GM19023 (cell line): ENCODE results near the gene IL27RA.
"Not testable (repeated sequence)": the region's sequence is repeated elsewhere in the genome, so short reads cannot be mapped to it uniquely, and the experiment has no call there.

ENCODE experiments used
- ATAC-seq: cut with Tn5 transposase; IDR thresholded peaks from one replicate; pipeline ENCODE4 v1.9.1; 2021; ENCODE audit warnings: mild to moderate bottlenecking, moderate library complexity; ENCODE audit not compliant: unreplicated experiment

IL27RA gene

GRCh38 chr19:14027856-14028450 lies 3.6 kb upstream of the IL27RA start, which contains the start of gene RLN3:
TSS of gene RLN3 (plus strand) at chr19:14028148. CDS start at chr19:14028205, 57 bp downstream.
- no peak for ATAC-seq

GRCh38 chr19:14028901-14029300 lies 2.7 kb upstream of the IL27RA start:
- no peak for ATAC-seq

- no peak for ATAC-seq
These were observed 404 bp upstream of the IL27RA start for GRCh38 chr19:14030997-14031718.

- no peak for ATAC-seq
These were observed 2.4 kb downstream of the IL27RA start for GRCh38 chr19:14033946-14034345.

- ATAC-seq: not testable (repeated sequence)
These were observed 3.6 kb downstream of the IL27RA start for GRCh38 chr19:14035159-14035558.

- no peak for ATAC-seq
These were observed 4.1 kb downstream of the IL27RA start for GRCh38 chr19:14035706-14036105.

GRCh38 chr19:14039181-14039580 lies 7.6 kb downstream of the IL27RA start:
- ATAC-seq: no peak

- not testable (repeated sequence) for ATAC-seq
These were observed 11.4 kb downstream of the IL27RA start for GRCh38 chr19:14042659-14043608.

GRCh38 chr19:14047866-14048265 lies 16.3 kb downstream of the IL27RA start:
- ATAC-seq: not testable (repeated sequence)

- no peak for ATAC-seq
These were observed 17.0 kb downstream of the IL27RA start for GRCh38 chr19:14048443-14049153.

GRCh38 chr19:14050512-14050911 lies 18.9 kb downstream of the IL27RA start:
- no peak for ATAC-seq

- ATAC-seq: not testable (repeated sequence)
These were observed 19.4 kb downstream of the IL27RA start for GRCh38 chr19:14050961-14051360.

GRCh38 chr19:14051980-14052379 lies 20.4 kb downstream of the IL27RA start:
- ATAC-seq: no peak

- ATAC-seq: no peak
These were observed 20.9 kb downstream of the IL27RA start for GRCh38 chr19:14052470-14052869.

GRCh38 chr19:14053032-14053431 lies 21.5 kb downstream of the IL27RA start:
- no peak for ATAC-seq

- no peak for ATAC-seq
These were observed 21.9 kb downstream of the IL27RA start for GRCh38 chr19:14053500-14053899.

GRCh38 chr19:14054099-14054498 lies 22.5 kb downstream of the IL27RA start:
- no peak for ATAC-seq

- no peak for ATAC-seq
These were observed 23.2 kb downstream of the IL27RA start for GRCh38 chr19:14054721-14055120.

GRCh38 chr19:14055396-14055795 lies 23.8 kb downstream of the IL27RA start:
- ATAC-seq: no peak

- ATAC-seq: no peak
These were observed 24.6 kb downstream of the IL27RA start for GRCh38 chr19:14056069-14056666.
